RCC 7860 (cell line): ENCODE data around the gene SEPTIN5.
A peak's percentile ranks its signal among the peaks of the same experiment; 100 is the strongest.
"Not testable (repeated sequence)": the region's sequence is repeated elsewhere in the genome, so short reads cannot be mapped to it uniquely, and the experiment has no call there.

ENCODE experiments used
- DNase-seq: peaks from one replicate; pipeline ENCODE4 v3.0.0-alpha.2; 2015; ENCODE audit warnings: low spot score
- FAIRE-seq: peaks from 2 replicates; lab custom pipeline; 2012; peaks lifted over from hg19 to GRCh38; lab: Jason Lieb, UNC

The SEPTIN5 gene

GRCh38 chr22:19680287-19680881, 33.9 kb upstream of the SEPTIN5 start:
- no peak for FAIRE-seq
- no peak for DNase-seq

DNA sequence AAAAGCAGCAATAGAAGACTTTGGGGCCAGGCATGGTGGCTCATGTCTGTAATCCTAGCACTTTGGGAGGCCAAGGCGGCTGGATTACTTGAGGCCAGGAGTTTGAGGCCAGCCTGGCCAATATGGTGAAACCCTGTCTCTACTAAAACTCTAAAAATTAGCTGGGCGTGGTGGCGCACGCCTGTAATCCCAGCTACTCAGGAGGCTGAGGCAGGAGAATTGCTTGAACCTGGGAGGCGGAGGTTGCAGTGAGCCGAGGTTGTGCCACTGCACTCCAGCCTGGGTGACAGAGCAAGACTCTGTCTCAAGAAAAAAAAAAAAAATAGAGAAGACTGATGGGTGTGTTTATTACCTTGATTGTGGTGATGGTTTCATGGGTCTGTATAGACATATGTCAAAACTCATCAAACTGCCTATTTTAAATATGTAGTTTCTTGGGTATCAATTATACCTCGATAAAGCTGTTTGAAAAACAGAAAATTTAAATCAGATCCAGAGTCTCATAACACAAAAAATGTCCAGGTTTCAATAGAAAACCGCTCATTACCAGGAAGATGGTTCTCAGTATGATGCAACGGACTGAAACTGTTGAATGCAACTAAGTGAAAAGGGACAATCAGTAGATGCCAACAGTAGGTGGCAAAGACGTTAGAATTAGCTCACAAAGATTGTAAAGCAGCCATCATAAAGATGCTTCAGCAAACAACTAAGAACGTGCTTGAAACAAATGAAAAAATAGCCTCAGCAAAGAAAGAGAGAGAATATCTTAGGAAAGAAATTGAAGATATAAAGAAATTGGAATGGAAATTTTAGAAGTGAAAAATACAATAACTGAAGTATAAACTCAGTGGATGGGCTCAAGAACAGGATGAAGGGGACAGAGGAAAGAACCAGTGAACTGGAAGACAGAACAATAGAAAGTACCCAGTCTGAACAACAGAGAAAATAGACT, 33.1 kb upstream of the SEPTIN5 start:
- no peak for FAIRE-seq

DNA sequence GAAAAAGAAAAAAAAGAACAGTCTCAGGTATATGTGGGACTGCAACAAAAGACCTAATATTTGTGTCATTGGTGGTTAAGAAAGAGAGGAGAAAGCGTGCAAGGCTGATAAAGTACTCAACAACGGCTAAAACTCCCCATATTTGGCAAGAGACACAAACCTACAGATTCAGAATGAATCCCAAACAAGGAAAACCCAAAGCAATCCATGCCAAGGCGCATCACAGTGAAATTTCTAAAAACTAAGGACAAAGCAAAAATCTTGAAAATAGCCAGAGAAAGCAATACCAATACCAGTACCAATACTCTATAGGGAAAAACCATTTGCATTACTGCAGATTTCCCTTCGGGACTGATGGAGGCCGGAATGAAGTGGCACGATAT, 32.4 kb upstream of the SEPTIN5 start:
- no peak for DNase-seq
- no peak for FAIRE-seq

More for the DNA sequence above, 33.1 kb upstream of the SEPTIN5 start:
- DNase-seq: no peak

DNA sequence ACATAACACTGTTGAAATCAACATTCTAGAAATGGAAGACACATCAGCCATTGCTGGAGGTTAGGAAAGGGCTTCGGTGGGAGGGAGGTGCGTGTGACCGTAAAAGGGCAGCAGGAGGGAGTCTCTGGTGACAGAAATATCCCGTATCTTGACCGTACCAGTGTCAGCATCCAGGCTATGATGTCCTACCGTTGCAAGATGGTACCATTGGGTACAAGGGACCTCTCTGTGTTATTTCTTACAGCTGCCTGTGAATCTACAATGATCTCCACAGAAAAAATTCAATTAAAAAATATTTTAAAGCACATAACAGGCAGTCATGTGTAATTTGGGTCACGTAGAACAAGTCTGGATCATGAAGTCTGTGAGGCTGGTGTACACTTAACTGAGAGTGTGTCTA, 27.4 kb upstream of the SEPTIN5 start:
- no peak for FAIRE-seq
- no peak for DNase-seq

DNA sequence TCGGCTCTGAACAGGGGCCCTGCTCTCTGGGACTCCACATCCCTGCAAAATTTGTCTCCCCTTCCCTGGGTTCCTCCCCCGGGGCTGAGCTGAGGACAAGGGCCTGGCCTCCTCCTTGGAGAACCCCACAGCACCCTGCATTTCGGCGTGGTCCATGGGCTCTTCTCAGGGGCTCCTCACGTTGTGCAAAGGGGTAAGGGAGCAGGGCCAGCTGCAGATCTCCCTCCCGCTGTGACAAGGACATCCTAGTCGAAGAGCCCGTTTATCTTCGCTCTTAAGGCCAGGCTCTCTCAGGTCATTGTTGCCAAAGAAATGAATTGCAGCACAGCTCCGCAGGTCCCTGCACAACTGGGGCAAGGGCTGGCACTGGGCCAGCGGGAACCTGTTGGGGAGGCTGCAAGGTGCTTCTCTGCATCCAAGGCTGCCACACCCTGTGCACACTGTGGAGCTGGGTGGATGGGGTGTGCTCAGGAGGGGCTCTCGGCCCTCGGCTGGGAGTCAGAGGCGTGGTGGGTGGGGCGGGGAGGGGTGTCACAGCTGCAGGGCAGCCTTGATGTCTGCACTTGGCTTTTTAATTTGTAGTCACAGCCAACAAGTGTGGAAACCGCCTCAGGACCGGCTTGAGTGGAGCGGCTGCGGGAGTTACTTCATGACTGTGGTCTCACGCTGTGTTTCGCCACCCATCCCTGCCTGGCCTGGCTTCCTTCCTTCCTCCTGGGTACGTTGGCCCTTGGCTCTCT, 26.6 kb upstream of the SEPTIN5 start:
- no peak for DNase-seq
- no peak for FAIRE-seq

GRCh38 chr22:19688301-19689290, 25.7 kb upstream of the SEPTIN5 start:
- no peak for FAIRE-seq
- DNase-seq: no peak

DNA sequence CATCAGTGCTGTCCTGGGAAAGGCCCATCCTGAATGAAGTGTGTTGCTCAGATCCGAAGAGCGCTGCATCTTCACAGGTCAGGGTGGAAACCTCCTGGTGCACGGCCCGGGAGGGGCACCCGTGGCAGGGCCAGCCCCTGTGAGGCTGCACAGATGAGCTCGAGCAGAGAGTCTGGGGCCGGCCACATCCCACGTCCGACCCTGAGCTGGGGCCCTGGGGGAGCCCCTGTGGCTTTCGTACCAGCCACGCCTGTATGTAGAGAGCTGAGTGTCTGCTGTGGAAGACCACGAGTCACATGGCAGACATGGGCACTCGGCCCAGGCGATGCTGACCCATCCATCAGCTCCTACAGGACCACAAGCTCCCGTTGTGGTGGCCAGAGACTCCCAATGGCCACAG, 24.9 kb upstream of the SEPTIN5 start:
- DNase-seq (no peak), FAIRE-seq (no peak)

- no peak for DNase-seq
- FAIRE-seq: no peak
Observed at GRCh38 chr22:19691007-19691720, 23.1 kb upstream of the SEPTIN5 start.

- DNase-seq: peak; percentile 67
- FAIRE-seq: no peak
Observed at GRCh38 chr22:19691721-19692341, 22.5 kb upstream of the SEPTIN5 start.

DNA sequence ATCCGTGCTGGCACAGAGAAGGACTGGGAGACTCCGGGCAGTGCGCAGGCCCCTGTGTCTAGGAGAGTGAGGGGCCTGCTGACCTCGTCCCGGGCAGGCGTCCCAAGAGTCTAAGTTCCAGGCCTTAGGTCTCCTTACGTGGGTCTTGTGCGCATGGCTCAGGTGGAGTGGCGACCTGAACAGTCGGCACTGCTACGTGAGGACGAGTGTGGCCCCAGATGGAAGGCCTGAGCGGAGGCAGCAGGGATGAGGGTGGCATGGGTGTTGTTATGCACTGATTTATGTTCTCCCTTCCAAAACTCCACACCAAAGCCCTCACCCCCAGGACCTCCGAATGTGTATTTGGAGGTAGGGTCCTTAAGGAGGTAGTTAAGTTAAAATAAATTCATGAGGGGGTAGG, 20.7 kb upstream of the SEPTIN5 start:
- FAIRE-seq: no peak
- DNase-seq: no peak

GRCh38 chr22:19693981-19694670, 20.2 kb upstream of the SEPTIN5 start:
- FAIRE-seq (no peak), DNase-seq (no peak)

GRCh38 chr22:19694696-19695095, 19.6 kb upstream of the SEPTIN5 start:
- FAIRE-seq (no peak), DNase-seq (no peak)

DNA sequence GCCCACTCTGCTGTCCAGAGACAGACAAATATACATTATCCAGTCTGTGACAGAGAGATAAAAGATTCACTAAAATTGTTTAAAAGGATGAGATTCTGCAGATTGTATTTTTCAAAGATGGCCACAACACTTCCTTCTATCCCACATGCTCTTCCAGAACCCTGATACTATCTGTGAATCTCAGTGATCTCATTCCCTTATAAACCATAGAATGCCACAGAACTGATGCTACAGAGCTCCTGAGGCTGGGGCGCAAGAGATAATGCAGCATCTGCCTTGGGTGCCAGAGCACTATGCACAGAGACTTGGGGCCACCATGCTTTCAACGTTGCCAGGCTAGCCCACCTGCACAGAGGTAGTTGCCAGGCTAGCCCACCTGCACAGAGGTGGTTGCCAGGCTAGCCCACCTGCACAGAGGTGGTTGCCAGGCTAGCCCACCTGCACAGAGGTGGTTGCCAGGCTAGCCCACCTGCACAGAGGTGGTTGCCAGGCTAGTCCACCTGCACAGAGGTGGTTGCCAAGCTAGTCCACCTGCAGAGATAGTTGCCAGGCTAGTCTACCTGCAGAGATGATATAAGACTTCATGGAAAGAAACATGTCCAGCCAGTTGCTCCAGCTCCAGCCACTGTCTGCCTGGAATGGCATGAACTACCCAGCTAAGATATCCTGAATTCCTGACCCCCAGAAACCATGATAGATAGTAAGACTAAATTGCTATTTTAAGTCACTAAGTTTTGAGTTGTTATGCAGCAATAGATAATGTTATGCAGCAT, 17.6 kb upstream of the SEPTIN5 start:
- FAIRE-seq (no peak), DNase-seq (no peak)

- not testable (repeated sequence) for FAIRE-seq, DNase-seq
Observed at GRCh38 chr22:19697871-19698270, 16.4 kb upstream of the SEPTIN5 start.

- no peak for DNase-seq
- FAIRE-seq: no peak
Observed at GRCh38 chr22:19700790-19701419, 13.4 kb upstream of the SEPTIN5 start.

GRCh38 chr22:19701420-19702145, 12.7 kb upstream of the SEPTIN5 start:
- FAIRE-seq: no peak
- DNase-seq: no peak

DNA sequence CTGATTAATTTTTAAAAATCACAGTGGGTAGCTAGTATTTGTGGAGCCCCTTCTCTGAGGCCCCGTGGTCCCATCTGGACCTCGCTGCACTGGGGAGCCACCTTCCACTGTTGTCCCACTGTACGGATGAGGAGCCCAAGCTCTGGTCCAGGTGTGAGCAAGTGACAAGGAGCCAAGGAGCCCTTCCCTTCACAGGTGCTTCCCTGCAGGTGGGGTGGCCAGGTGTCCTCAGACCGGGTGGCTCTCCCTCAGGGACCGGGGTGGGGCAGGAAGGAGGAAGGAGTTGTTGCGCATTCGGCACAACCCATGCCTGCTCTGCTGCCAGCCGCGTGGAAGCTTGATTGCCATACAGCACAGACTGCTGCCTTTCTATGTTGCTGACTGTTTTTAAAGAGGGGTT, 10.4 kb upstream of the SEPTIN5 start:
- FAIRE-seq (no peak), DNase-seq (no peak)
